ENCODE data around the gene CDH16. TPM values are rescaled to one million over a fixed set of nuclear protein-coding genes. Genes with fewer than 3 reads are reported as not detected.

The CDH16 gene
- total RNA-seq, 1 donor from 2014 or later = 0.81 TPM

GRCh38 chr16:66950437-66950836 lies 31.8 kb upstream of the CDH16 start:
- no peak for DNase-seq (ENCODE audit: low read depth)
- no peak for TF ChIP-seq CTCF (conservative IDR thresholded peaks at IDR 0.05; ENCODE audit: low read depth, low read length)
- no peak overlapping the region for H3K4me3 ChIP-seq (ENCODE audit: low read depth, low read length)

GRCh38 chr16:66949472-66949871 lies 30.8 kb upstream of the CDH16 start:
- no peak for DNase-seq (ENCODE audit: low read depth)
- TF ChIP-seq CTCF (conservative IDR thresholded peaks at IDR 0.05; ENCODE audit: low read depth, low read length) = no peak
- no peak overlapping the region for H3K4me3 ChIP-seq (ENCODE audit: low read depth, low read length)

- no peak overlapping the region for H3K4me3 ChIP-seq (ENCODE audit: low read depth, low read length)
- TF ChIP-seq CTCF (conservative IDR thresholded peaks at IDR 0.05; ENCODE audit: low read depth, low read length) = no peak
- DNase-seq (ENCODE audit: low read depth) = no peak
These were observed 30.1 kb upstream of the CDH16 start for GRCh38 chr16:66948837-66949225.

GRCh38 chr16:66948134-66948836 lies 29.6 kb upstream of the CDH16 start:
- no peak for DNase-seq (ENCODE audit: low read depth)
- no peak for TF ChIP-seq CTCF (conservative IDR thresholded peaks at IDR 0.05; ENCODE audit: low read depth, low read length)
- H3K4me3 ChIP-seq (ENCODE audit: low read depth, low read length) = peak overlapping the region; percentile 51

- DNase-seq (ENCODE audit: low read depth) = no peak
- peak; percentile 87 for TF ChIP-seq CTCF (conservative IDR thresholded peaks at IDR 0.05; ENCODE audit: low read depth, low read length)
These were observed 28.8 kb upstream of the CDH16 start for GRCh38 chr16:66947302-66948065.

GRCh38 chr16:66946974-66947301 lies 28.3 kb upstream of the CDH16 start:
- no peak for TF ChIP-seq CTCF (conservative IDR thresholded peaks at IDR 0.05; ENCODE audit: low read depth, low read length)
- no peak for DNase-seq (ENCODE audit: low read depth)
- no peak overlapping the region for H3K4me3 ChIP-seq (ENCODE audit: low read depth, low read length)

More at GRCh38 chr16:66947302-66948065, 28.8 kb upstream of the CDH16 start:
- H3K4me3 ChIP-seq (ENCODE audit: low read depth, low read length) = peak overlapping the region; percentile 51

All from epithelial cell of proximal tubule (primary cell).